Kidney epithelial cell (primary cell): ENCODE results near the gene POTEG. TPM values are rescaled to one million over a fixed set of nuclear protein-coding genes. Genes with fewer than 3 reads are reported as not detected.
"Not testable (repeated sequence)": the region's sequence is repeated elsewhere in the genome, so short reads cannot be mapped to it uniquely, and the experiment has no call there.

Experiments used
- DNase-seq: peaks from one replicate; pipeline ENCODE4 v3.0.0-alpha.2; 2010; ENCODE audit warnings: low read depth
- H3K27me3 ChIP-seq: 2 replicates; pipeline ENCODE4 v1.6.0; 2011; ENCODE audit warnings: low read length; ENCODE audit not compliant: control insufficient read depth, insufficient read depth
- H3K36me3 ChIP-seq: 2 replicates; pipeline ENCODE4 v1.5.1; 2011; ENCODE audit warnings: low read length; ENCODE audit not compliant: control insufficient read depth, insufficient read depth
- H3K4me3 ChIP-seq: 2 replicates; pipeline ENCODE4 v1.5.1; 2011; ENCODE audit warnings: low read depth, mild to moderate bottlenecking, control low read depth, low read length
- total RNA-seq: library from RNA; depleted of rRNA; stranded (reverse); fragments of >200 nt; gene quantifications from 2 replicates; pipeline ENCODE4 v1.2.3, GENCODE V29; 2015

Gene POTEG
- total RNA-seq, 1 donor from 2014 or later: not detected

GRCh38 chr14:19388741-19389140 is 45.4 kb downstream of the POTEG start:
- not testable (repeated sequence) for H3K27me3 ChIP-seq, H3K4me3 ChIP-seq, DNase-seq, H3K36me3 ChIP-seq

- not testable (repeated sequence) for DNase-seq, H3K4me3 ChIP-seq, H3K36me3 ChIP-seq, H3K27me3 ChIP-seq
Observed at GRCh38 chr14:19386996-19387395, 47.1 kb downstream of the POTEG start.

- DNase-seq, H3K36me3 ChIP-seq, H3K27me3 ChIP-seq, H3K4me3 ChIP-seq: not testable (repeated sequence)
Observed at GRCh38 chr14:19386309-19386708, 47.8 kb downstream of the POTEG start.

- not testable (repeated sequence) for H3K4me3 ChIP-seq, DNase-seq, H3K27me3 ChIP-seq, H3K36me3 ChIP-seq
Observed at GRCh38 chr14:19384088-19384781, 49.9 kb downstream of the POTEG start.

DNA sequence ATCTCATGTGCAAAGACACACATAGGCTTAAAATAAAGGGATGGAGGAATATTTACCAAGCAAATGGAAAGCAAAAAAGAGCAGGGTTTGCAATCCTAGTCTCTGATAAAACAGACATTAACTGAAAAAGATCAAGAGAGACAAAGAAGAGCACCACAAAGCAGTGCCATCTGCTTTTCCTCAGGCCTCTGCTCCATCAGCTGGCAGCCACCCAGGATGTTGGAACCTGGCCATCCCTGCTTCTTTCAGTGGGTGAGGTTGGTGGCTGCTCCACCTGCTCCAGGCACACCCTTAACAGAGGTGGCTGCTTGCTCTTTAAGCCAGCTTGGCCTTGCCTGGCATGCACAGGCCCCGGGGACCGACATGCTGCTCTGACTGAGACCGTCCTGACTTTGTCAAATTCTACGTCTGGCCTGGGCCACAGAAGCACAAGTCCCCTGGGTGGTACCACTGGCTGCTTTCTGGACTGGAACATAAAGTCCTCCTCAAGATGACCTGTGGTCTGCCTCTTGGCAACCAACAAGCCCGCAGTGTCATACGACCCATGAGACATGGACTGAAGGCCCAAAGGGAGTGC is 51.0 kb downstream of the POTEG start:
- H3K36me3 ChIP-seq, H3K27me3 ChIP-seq, H3K4me3 ChIP-seq, DNase-seq: not testable (repeated sequence)

GRCh38 chr14:19380137-19380536 is 54.0 kb downstream of the POTEG start:
- H3K27me3 ChIP-seq, H3K36me3 ChIP-seq, DNase-seq, H3K4me3 ChIP-seq: not testable (repeated sequence)

DNA sequence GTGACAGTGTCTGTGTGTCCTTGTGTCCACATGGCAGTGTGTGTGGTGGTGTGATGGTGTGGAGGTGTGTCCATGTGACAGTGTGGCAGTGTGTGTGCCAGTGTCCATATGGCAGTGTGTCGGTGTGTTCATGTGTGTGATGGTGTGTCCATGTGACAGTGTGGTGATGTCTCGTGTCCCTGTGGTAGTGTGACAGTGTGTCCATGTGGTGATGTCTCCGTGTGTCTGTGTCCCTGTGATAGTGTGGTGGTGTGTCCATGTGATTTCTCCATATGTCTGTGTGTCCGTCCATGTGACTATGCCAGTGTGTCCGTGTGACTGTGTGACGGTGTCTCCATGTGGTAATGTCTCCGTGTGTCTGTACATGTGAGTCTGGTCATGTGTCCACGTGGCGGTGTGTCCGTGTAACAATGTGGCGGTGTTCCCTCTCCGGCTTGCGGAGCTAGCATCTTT is 59.7 kb downstream of the POTEG start:
- H3K36me3 ChIP-seq, H3K27me3 ChIP-seq, DNase-seq, H3K4me3 ChIP-seq: not testable (repeated sequence)

- not testable (repeated sequence) for H3K27me3 ChIP-seq, H3K36me3 ChIP-seq, DNase-seq, H3K4me3 ChIP-seq
Observed at GRCh38 chr14:19372813-19373500, 61.2 kb downstream of the POTEG start.

DNA sequence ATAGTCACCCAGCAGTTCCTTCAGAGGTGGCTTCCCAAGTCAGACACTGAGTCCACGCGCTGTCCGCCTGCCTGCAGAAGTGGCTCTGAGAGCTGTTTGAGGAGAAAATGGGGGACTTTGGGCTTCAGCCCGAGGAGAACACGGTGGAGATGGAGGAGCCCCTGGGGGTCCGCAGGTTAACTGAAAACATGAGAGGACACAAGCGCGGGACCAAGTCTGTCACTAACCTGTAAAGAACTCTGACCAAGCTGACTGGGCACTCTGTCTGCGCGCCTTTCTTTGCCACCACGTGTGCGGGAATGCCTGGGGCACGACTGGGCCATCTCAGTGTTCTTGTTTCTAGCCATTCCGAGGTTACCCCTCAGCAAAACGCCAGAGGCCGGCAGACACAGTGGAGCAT is 62.4 kb downstream of the POTEG start:
- not testable (repeated sequence) for H3K27me3 ChIP-seq, H3K4me3 ChIP-seq, H3K36me3 ChIP-seq, DNase-seq

DNA sequence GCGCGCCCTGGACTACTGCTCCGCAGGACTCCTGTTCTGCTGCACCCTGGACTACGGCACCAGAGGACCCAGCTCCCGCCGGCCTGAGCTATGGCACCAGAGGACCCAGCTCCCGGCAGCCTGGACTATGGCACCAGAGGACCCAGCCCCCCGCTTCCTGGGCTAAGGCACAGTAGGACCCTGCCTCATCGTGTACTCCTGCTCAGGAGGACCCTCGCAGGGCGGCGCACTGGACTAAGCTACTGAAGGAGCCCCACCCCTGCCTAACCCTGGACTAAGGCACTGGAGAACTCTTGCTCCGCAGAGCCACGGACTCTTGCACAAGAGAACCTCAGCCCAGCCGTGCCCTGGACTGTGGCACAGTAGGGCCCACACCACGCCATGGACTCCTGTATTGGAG is 71.3 kb downstream of the POTEG start:
- DNase-seq, H3K27me3 ChIP-seq, H3K4me3 ChIP-seq, H3K36me3 ChIP-seq: not testable (repeated sequence)

GRCh38 chr14:19362323-19362722 is 71.8 kb downstream of the POTEG start:
- not testable (repeated sequence) for H3K4me3 ChIP-seq, H3K36me3 ChIP-seq, DNase-seq, H3K27me3 ChIP-seq

GRCh38 chr14:19361636-19362253 is 72.4 kb downstream of the POTEG start:
- H3K36me3 ChIP-seq, DNase-seq, H3K27me3 ChIP-seq, H3K4me3 ChIP-seq: not testable (repeated sequence)

GRCh38 chr14:19360937-19361635 is 73.1 kb downstream of the POTEG start:
- H3K27me3 ChIP-seq, H3K36me3 ChIP-seq, H3K4me3 ChIP-seq, DNase-seq: not testable (repeated sequence)
